HepG2 (cell line): Measurements from ENCODE around the gene NFAT5. TPM values are rescaled to one million over a fixed set of nuclear protein-coding genes. Genes with fewer than 3 reads are reported as not detected.

ENCODE experiments used
- ATAC-seq: fragments of 200-7000 bp; cut with Tn5 transposase; 3 replicates; pipeline ENCODE4 v1.9.1; 2020; ENCODE audit warnings: mild to moderate bottlenecking, moderate library complexity
- BruUV-seq: library from RNA; stranded (reverse); fragments of 400-500 nt; replicated peaks from 2 replicates; lab custom pipeline; 2021; lab: Mats Ljungman, UMichigan
- CTCF ChIA-PET: fragments of 300-600 bp; formaldehyde crosslinking; extraction: SDS; loops from one replicate; lab custom pipeline; 2021; ENCODE audit warnings: low total read pairs, inconsistent platforms, low intra/inter-chr PET ratio; lab: Yijun Ruan, JAX
- POLR2A ChIA-PET: fragments of 350-600 bp; sonication (Branson Sonifier 250); formaldehyde crosslinking; loops from one replicate; lab custom pipeline; 2020; ENCODE audit warnings: antibody characterized with exemption, inconsistent platforms; lab: Yijun Ruan, JAX
- DNase-seq: peaks from one replicate; pipeline ENCODE4 v3.0.0-alpha.2; 2015; ENCODE audit warnings: low spot score
- FAIRE-seq: peaks from 3 replicates; lab custom pipeline; 2011; peaks lifted over from hg19 to GRCh38; lab: Jason Lieb, UNC
- H2AFZ ChIP-seq: one replicate; pipeline ENCODE4 v1.6.1; 2011; ENCODE audit warnings: low read length, inconsistent platforms
- H3K27ac ChIP-seq: fragments of 300-600 bp; 3 replicates; pipeline ENCODE4 v1.8.0; 2011; ENCODE audit warnings: mixed run types, mild to moderate bottlenecking, mixed read lengths, low read length, inconsistent platforms; ENCODE audit not compliant: insufficient read depth; ENCODE audit errors: extremely low read length
- H3K27me3 ChIP-seq, 2 experiments: fragments of 200-600 bp in 1 of 2; 2 replicates in 1 of 2; 3 replicates in 1 of 2; pipeline versions ENCODE4 v1.6.0 to v1.8.0; 2011; ENCODE audit warnings: low read length in 2 of 2, mild to moderate bottlenecking in 2 of 2, moderate library complexity in 2 of 2, inconsistent platforms in 1 of 2; ENCODE audit not compliant: insufficient read depth in 2 of 2, control insufficient read depth in 1 of 2
- H3K36me3 ChIP-seq, 2 experiments: fragments of 200-600 bp in 1 of 2; replicated peaks in 1 of 2; 2 replicates in 1 of 2; 3 replicates in 1 of 2; pipeline versions ENCODE4 v1.5.1 to v1.8.0; 2011; ENCODE audit warnings: low read length in 2 of 2, inconsistent platforms in 1 of 2; ENCODE audit not compliant: insufficient read depth in 2 of 2, control insufficient read depth in 1 of 2
- H3K4me1 ChIP-seq: 2 replicates; pipeline ENCODE4 v1.5.1; 2012; ENCODE audit warnings: low read length, inconsistent platforms; ENCODE audit not compliant: insufficient read depth
- H3K4me2 ChIP-seq: 2 replicates; pipeline ENCODE4 v1.6.0; 2011; ENCODE audit warnings: low read depth, low read length, inconsistent platforms
- H3K4me3 ChIP-seq, 3 experiments: fragments of 200-600 bp in 1 of 3; sonication (generic), shearing (Covaris generic) in 1 of 3; replicated peaks in 1 of 3; 2 replicates each; pipeline ENCODE4 v1.5.1; 2011 to 2016; ENCODE audit warnings: low read length in 3 of 3, inconsistent platforms in 2 of 3, low read depth in 2 of 3, mild to moderate bottlenecking in 2 of 3, control low read depth in 1 of 3, mixed read lengths in 1 of 3; ENCODE audit not compliant: insufficient read depth in 1 of 3
- H3K79me2 ChIP-seq: one replicate; pipeline ENCODE4 v1.6.1; 2011; ENCODE audit warnings: low read length, inconsistent platforms; ENCODE audit not compliant: insufficient read depth
- H3K9ac ChIP-seq: 2 replicates; pipeline ENCODE4 v1.6.0; 2011; ENCODE audit warnings: mild to moderate bottlenecking, low read depth, low read length, inconsistent platforms; ENCODE audit not compliant: insufficient read depth
- H3K9me3 ChIP-seq: 2 replicates; pipeline ENCODE4 v1.5.1; 2012; ENCODE audit warnings: mild to moderate bottlenecking, low read length
- H4K20me1 ChIP-seq: 2 replicates; pipeline ENCODE4 v1.6.0; 2011; ENCODE audit warnings: inconsistent platforms, mild to moderate bottlenecking, low read length, moderate library complexity; ENCODE audit not compliant: insufficient read depth
- BHLHE40 ChIP-seq: IDR thresholded peaks from 2 replicates; pipeline ENCODE4 v1.6.1; 2011; ENCODE audit warnings: low read length, improper control_type of control experiment
- FOXO4 ChIP-seq: sonication (generic); formaldehyde crosslinking; conservative IDR thresholded peaks from 2 replicates; pipeline ENCODE4 v1.8.1; 2023; ENCODE audit warnings: missing genetic modification reagents
- KDM5A ChIP-seq: fragments of 200-600 bp; sonication (generic); IDR thresholded peaks from 2 replicates; pipeline ENCODE4 v1.7.0; 2018; ENCODE audit warnings: antibody characterized with exemption, mild to moderate bottlenecking, low read length, borderline replicate concordance
- POLR2A ChIP-seq, 2 experiments: IDR thresholded peaks; 2 replicates each; pipeline ENCODE4 v1.6.1; 2011; ENCODE audit warnings: low read depth in 2 of 2, low read length in 2 of 2, mild to moderate bottlenecking in 1 of 2, moderate library complexity in 1 of 2; ENCODE audit not compliant: insufficient read depth in 1 of 2
- RBM22 ChIP-seq: fragments of 200-400 bp; formaldehyde crosslinking; optimal IDR thresholded peaks from 2 replicates; pipeline ENCODE3; 2017; ENCODE audit warnings: mild to moderate bottlenecking, low read length, moderate library complexity
- THRA ChIP-seq: sonication (generic); formaldehyde crosslinking; IDR thresholded peaks from 2 replicates; pipeline ENCODE4 v1.4.0; 2020; ENCODE audit warnings: missing genetic modification reagents, borderline replicate concordance
- ZNF775 ChIP-seq: sonication (generic); formaldehyde crosslinking; IDR thresholded peaks from 2 replicates; pipeline ENCODE4 v1.4.0; 2020; ENCODE audit warnings: missing genetic modification reagents, mild to moderate bottlenecking, moderate library complexity, borderline replicate concordance
- WGBS: methylation state at CpG from one replicate; pipeline ENCODE4 v1.1.6; 2017; ENCODE audit warnings: low lambda C conversion rate; 5-methylcytosine and 5-hydroxymethylcytosine counted together
- in situ Hi-C: cut with HindIII; loops from 2 replicates; pipeline ENCODE4 v1.10.0; 2017; ENCODE audit warnings: low pct_unique_long_range_greater_than_20kb; ENCODE audit not compliant: extremely low pct_ligation_motif_present
- intact Hi-C: fragments of 100-400 bp; cut with micrococcal nuclease; formaldehyde crosslinking; loops from one replicate; pipeline ENCODE4 v1.10.0; 2022; ENCODE audit not compliant: unreplicated experiment
- polyA plus RNA-seq, 8 experiments: library from polyadenylated mRNA; depleted of rRNA in 3 of 8; stranded (reverse) in 7 of 8; unstranded in 1 of 8; fragments of >200 nt; fragmentation: Illumina TruSeq in 4 of 8; extraction: Trizol in 4 of 8; gene quantifications; 2 replicates each; pipeline versions ENCODE4 v1.2.1 to v1.2.3, GENCODE V29; 2011 to 2016; ENCODE audit warnings: low read depth in 4 of 8, missing spikeins in 1 of 8, mixed read lengths in 1 of 8; ENCODE audit not compliant: insufficient read depth in 1 of 8
- total RNA-seq, 5 experiments: library from RNA; depleted of rRNA; stranded (reverse); fragments of >200 nt; fragmentation: Illumina TruSeq; extraction: Trizol; gene quantifications; 2 replicates each; pipeline ENCODE4 v1.2.3, GENCODE V29; 2016; ENCODE audit warnings: low read depth in 1 of 5

NFAT5 gene
- total and polyA plus RNA-seq, 2 of the 13 experiments (the other 11 are each of a cell fraction or from before 2014, with no cell fraction given): 20.5 to 54.3 TPM

GRCh38 chr16:69647020-69647419 lies 81.3 kb downstream of the NFAT5 start:
- intact Hi-C loops: no loop called here
- H3K9ac ChIP-seq: no peak overlapping the region
- ChIA-PET POLR2A (no interaction called here), CTCF (no interaction called here)
- WGBS: 96% methylated on average over 5 of the region's 5 CpGs
- no peaks in the 10 kb centered on the region for H3K4me1 ChIP-seq
- no peaks in the 10 kb centered on the region for H4K20me1 ChIP-seq
- no peak overlapping the region for H3K4me3 ChIP-seq
- no TSS peak for BruUV-seq
- no peak overlapping the region for H3K27ac ChIP-seq
- no peak overlapping the region for H2AFZ ChIP-seq
- peaks cover 13 to 42% of the 10 kb centered on the region in 2 experiments for H3K36me3 ChIP-seq
- DNase-seq (no peak), FAIRE-seq (no peak), ATAC-seq (no peak)
- H3K9me3 ChIP-seq: no peaks in the 10 kb centered on the region
- H3K27me3 ChIP-seq: no peaks in the 10 kb centered on the region
- H3K79me2 ChIP-seq: peaks cover 18% of the 10 kb centered on the region
- in situ Hi-C loops: no loop called here
- H3K4me2 ChIP-seq: no peak overlapping the region
- 0 out of 4 replicates have a peak, but pooled peaks of 1 of the 2 experiments have one; percentile 31 for TF ChIP-seq POLR2A (IDR thresholded peaks at IDR 0.05; ENCODE audit: insufficient read depth in 1 of 2, low read depth in 2 of 2, low read length in 2 of 2)
- TF ChIP-seq THRA (CRISPR knock-in tag): no peak
- TF ChIP-seq KDM5A: no peak
- TF ChIP-seq FOXO4 (CRISPR knock-in tag): 0 out of 2 replicates have a peak, but pooled peaks have one; percentile 62
- TF ChIP-seq ZNF775 (CRISPR knock-in tag): no peak
- TF ChIP-seq RBM22: peak; percentile 91
- TF ChIP-seq BHLHE40: no peak
